C4-2B (cell line): Measurements from ENCODE around the gene PARVB.

Source experiments
- H3K27ac ChIP-seq: fragments of 450-650 bp; 2 replicates; pipeline ENCODE4 v1.5.1; 2017
- CTCF ChIP-seq: fragments of 450-650 bp; conservative IDR thresholded peaks from 2 replicates; pipeline ENCODE4 v1.5.1; 2017; ENCODE audit warnings: mild to moderate bottlenecking
- ZFX ChIP-seq: fragments of 450-650 bp; IDR thresholded peaks from 2 replicates; pipeline ENCODE4 v1.6.1; 2017

The PARVB gene

GRCh38 chr22:44116331-44116730, 92.2 kb downstream of the PARVB start:
- H3K27ac ChIP-seq: no peak overlapping the region
- TF ChIP-seq CTCF (no peak), ZFX (no peak)

DNA sequence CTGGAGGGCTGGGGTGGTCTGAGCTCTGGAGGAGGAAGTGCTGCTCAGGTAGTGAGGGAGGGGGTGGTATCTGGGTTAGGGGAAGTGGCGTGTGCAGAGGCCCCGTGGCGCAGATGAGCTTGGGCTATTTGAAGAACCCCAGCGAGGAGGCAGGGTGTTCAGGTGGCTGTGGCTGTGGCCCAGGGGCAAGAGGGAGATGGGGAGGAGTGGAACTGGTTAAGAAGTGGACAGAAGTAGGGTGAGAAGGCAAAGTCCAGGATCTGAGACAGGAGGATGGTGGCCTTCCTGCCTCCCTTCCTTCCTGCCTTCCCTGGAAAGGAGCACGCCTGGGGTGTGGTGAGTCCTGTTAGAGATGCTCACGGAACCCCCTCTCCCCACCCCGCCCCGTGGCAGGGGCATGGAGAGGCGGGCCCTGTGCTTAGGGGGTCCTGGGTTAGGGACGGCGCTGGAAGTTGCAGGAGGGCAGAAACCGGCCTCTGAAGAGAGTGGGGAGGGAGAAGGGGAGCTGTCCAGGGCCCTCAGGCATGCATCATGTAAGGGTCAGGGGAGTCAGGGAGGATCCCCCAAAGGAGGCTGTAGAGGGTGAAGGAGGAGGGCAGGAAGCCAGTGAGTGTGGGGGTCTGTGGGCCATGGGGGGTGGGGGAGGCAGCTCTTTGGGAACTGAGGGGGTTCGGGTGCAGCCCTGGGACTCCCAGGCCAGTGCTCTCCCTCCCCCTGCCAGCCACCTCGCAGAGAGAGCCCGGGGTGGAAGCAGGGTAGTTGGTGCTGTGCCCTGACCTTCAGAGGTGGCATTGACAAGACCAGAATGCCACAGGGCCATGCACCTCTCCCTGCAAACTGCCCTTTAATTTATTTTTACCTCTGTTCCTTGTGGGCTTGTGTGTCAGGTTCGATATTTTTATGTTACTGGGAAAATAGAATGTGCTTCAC, 92.9 kb downstream of the PARVB start:
- TF ChIP-seq CTCF: no peak
- TF ChIP-seq ZFX: no peak
- no peak overlapping the region for H3K27ac ChIP-seq

GRCh38 chr22:44117746-44118145, 93.6 kb downstream of the PARVB start:
- TF ChIP-seq ZFX: no peak
- no peak for TF ChIP-seq CTCF

GRCh38 chr22:44118645-44119315, 94.7 kb downstream of the PARVB start:
- TF ChIP-seq CTCF (no peak), ZFX (no peak)
- H3K27ac ChIP-seq: no peak overlapping the region

More at GRCh38 chr22:44117746-44118145, 93.6 kb downstream of the PARVB start:
- no peak overlapping the region for H3K27ac ChIP-seq

DNA sequence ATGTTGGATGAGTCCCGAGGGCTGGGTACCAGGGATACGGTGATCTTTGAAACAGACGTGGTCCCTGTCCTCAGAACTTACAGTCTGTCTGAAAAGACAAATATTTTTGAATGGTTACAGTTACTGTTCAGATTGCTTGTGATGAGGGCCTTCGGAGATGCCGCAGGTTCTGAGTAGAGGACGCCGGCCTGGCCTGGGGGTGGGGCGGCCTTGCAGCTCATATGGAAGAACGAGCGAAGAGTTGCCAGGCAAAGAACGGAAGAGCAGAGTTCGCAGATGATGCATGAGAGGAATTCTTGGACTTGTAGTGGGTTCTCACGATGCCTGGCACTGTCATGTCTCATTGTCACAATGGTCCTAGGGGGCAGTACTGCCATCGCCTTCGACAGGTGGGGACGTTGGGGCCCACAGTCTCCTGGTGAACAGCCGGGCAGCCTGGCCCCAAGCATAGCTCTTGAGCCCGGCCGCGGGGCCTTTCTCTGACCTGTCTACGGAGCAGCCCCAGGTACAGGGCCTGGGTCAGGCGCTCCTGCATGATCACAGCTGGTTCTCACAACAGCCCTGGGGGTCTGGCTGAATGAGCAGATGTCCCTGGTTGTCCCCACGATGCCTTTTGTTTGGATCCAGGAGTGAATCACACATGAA, 95.7 kb downstream of the PARVB start:
- TF ChIP-seq ZFX (no peak), CTCF (no peak)

GRCh38 chr22:44120314-44120704, 96.2 kb downstream of the PARVB start:
- no peak overlapping the region for H3K27ac ChIP-seq
- TF ChIP-seq CTCF: no peak
- TF ChIP-seq ZFX: no peak

More for the DNA sequence above, 95.7 kb downstream of the PARVB start:
- H3K27ac ChIP-seq: no peak overlapping the region

DNA sequence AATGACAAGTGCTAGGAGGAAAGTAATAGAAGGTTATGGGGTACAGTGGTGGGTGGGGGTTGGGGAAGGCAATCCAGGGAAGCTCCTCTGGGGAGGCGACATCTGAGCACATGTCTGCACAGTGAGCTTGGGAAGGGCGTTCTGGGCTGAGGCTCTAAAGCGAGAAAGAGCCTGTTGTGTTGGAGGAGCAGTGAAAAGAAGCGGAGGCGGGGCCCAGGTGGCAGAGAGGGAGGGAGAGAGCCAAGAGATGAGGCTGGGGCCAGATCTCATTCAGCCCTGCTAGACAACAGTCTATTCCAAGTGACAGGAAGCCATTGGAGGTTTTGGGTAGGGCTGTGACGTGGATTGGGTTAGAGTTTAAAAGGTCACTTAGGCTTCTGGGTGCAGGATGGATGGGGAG, 101.3 kb downstream of the PARVB start:
- TF ChIP-seq CTCF: no peak
- no peak overlapping the region for H3K27ac ChIP-seq
